ENCODE results near the gene REG1A. TPM values are rescaled to one million over a fixed set of nuclear protein-coding genes. Genes with fewer than 3 reads are reported as not detected.

Gene REG1A
- total and polyA plus RNA-seq, 2 of the 13 experiments (the other 11 are each of a cell fraction or from before 2014, with no cell fraction given) = not detected

GRCh38 chr2:79100285-79100684, 20.0 kb upstream of the REG1A start (continued):
- no peak for TF ChIP-seq UBTF (CRISPR knock-in tag; IDR thresholded peaks at IDR 0.05)
- no peak for TF ChIP-seq ZNF639 (CRISPR knock-in tag; conservative IDR thresholded peaks at IDR 0.05)
- no peak for TF ChIP-seq RAD51 (IDR thresholded peaks at IDR 0.05; ENCODE audit: borderline replicate concordance)
- TF ChIP-seq ATM (IDR thresholded peaks at IDR 0.05; ENCODE audit: borderline replicate concordance) = no peak
- TF ChIP-seq ZNF629 (CRISPR knock-in tag; conservative IDR thresholded peaks at IDR 0.05) = no peak
- TF ChIP-seq SAP130 (CRISPR knock-in tag; IDR thresholded peaks at IDR 0.05; ENCODE audit: low read depth) = no peak
- TF ChIP-seq ZNF275 (CRISPR knock-in tag; IDR thresholded peaks at IDR 0.05; ENCODE audit: borderline replicate concordance) = no peak

GRCh38 chr2:79101024-79101423, 19.3 kb upstream of the REG1A start:
- peaks cover 10% of the 10 kb centered on the region for H3K9me3 ChIP-seq (ENCODE audit: low read length)
- under 1% methylated on average over 2 of the region's 2 CpGs for WGBS (ENCODE audit: low lambda C conversion rate)
- DNase-seq (ENCODE audit: low spot score) (no peak), ATAC-seq (no peak), FAIRE-seq (no peak)
- in situ Hi-C loops (cut with HindIII; ENCODE audit: extremely low pct_ligation_motif_present, low pct_unique_long_range_greater_than_20kb) (no loop called here), intact Hi-C loops (cut with micrococcal nuclease; ENCODE audit: unreplicated experiment) (no loop called here)
- no peak overlapping the region for H3K27ac ChIP-seq (ENCODE audit: extremely low read length, insufficient read depth, low read length)
- H4K20me1 ChIP-seq (ENCODE audit: insufficient read depth, low read length) = no peaks in the 10 kb centered on the region
- H3K4me2 ChIP-seq (ENCODE audit: low read depth, low read length) = no peak overlapping the region
- no peak overlapping the region for H2AFZ ChIP-seq (ENCODE audit: low read length)
- H3K4me1 ChIP-seq (ENCODE audit: insufficient read depth, low read length) = no peaks in the 10 kb centered on the region
- no peaks in the 10 kb centered on the region for H3K79me2 ChIP-seq (ENCODE audit: insufficient read depth, low read length)
- POLR2A ChIA-PET = no interaction called here
- no peaks in the 10 kb centered on the region for H3K36me3 ChIP-seq (replicated peaks in 1 of 2; ENCODE audit: control insufficient read depth in 1 of 2, insufficient read depth in 2 of 2, low read length in 2 of 2)
- CTCF ChIA-PET (ENCODE audit: low intra/inter-chr PET ratio, low total read pairs) = no interaction called here
- no TSS peak for BruUV-seq (replicated peaks)
- TF ChIP-seq CTCF (CRISPR knock-in tag; IDR thresholded peaks at IDR 0.05) (no peak), SMAD1 (CRISPR knock-in tag; IDR thresholded peaks at IDR 0.05; ENCODE audit: borderline replicate concordance, low read depth) (no peak), BRF2 (CRISPR knock-in tag; IDR thresholded peaks at IDR 0.05) (no peak), ZNF569 (CRISPR knock-in tag; IDR thresholded peaks at IDR 0.05; ENCODE audit: borderline replicate concordance) (no peak), ZNF431 (CRISPR knock-in tag; IDR thresholded peaks at IDR 0.05; ENCODE audit: borderline replicate concordance, low read depth) (no peak), ARNT2 (CRISPR knock-in tag; IDR thresholded peaks at IDR 0.05; ENCODE audit: low read depth) (no peak), CEBPB (IDR thresholded peaks at IDR 0.05; ENCODE audit: borderline replicate concordance, low read depth, low read length) (peak; percentile 74), ZEB1 (IDR thresholded peaks at IDR 0.05; ENCODE audit: insufficient replicate concordance, low read depth) (no peak)
- H3K4me3 ChIP-seq (replicated peaks in 1 of 3; ENCODE audit: insufficient read depth in 1 of 3, low read depth in 2 of 3, low read length in 3 of 3) = no peak overlapping the region
- peaks cover 0 to 3% of the 10 kb centered on the region in 2 experiments; a peak in 2 of 5 replicates for H3K27me3 ChIP-seq (ENCODE audit: control insufficient read depth in 1 of 2, insufficient read depth in 2 of 2, low read length in 2 of 2)
- H3K9ac ChIP-seq (ENCODE audit: insufficient read depth, low read depth, low read length) = no peak overlapping the region

Data from HepG2 (cell line).